Coronary artery (tissue), 2 donors: Measurements from ENCODE around the gene SURF2.

Experiments used
- DNase-seq: peaks from one replicate; pipeline ENCODE4 v3.0.0-alpha.2; 2017; ENCODE audit warnings: low spot score
- H3K27ac ChIP-seq, 2 donors: fragments of 200-600 bp; sonication (generic); one replicate each; pipeline ENCODE4 v1.5.1; 2016 to 2019
- H3K4me3 ChIP-seq: fragments of 200-600 bp; sonication (generic); 2 replicates; pipeline ENCODE4 v1.5.1; 2016; ENCODE audit warnings: mild to moderate bottlenecking, moderate library complexity
- CTCF ChIP-seq: fragments of 200-600 bp; sonication (generic); IDR thresholded peaks from one replicate; pipeline ENCODE4 v1.5.1; 2019; ENCODE audit warnings: antibody characterized with exemption

The SURF2 gene

GRCh38 chr9:133402689-133403088 lies 46.3 kb downstream of the SURF2 start:
- Histone ChIP-seq H3K4me3 (no peak overlapping the region), H3K27ac (no peak overlapping the region)
- no peak for DNase-seq
- no peak for TF ChIP-seq CTCF

GRCh38 chr9:133403766-133404453 lies 47.6 kb downstream of the SURF2 start:
- TF ChIP-seq CTCF = no peak
- no peak for DNase-seq
- no peak overlapping the region for H3K4me3 ChIP-seq
- H3K27ac ChIP-seq = no peak overlapping the region

- H3K27ac ChIP-seq = no peak overlapping the region
- DNase-seq = no peak
- no peak overlapping the region for H3K4me3 ChIP-seq
- TF ChIP-seq CTCF = no peak
These were observed 48.2 kb downstream of the SURF2 start for GRCh38 chr9:133404454-133405002.

GRCh38 chr9:133405508-133406438 lies 49.4 kb downstream of the SURF2 start:
- H3K27ac ChIP-seq = no peak overlapping the region
- DNase-seq = no peak
- no peak overlapping the region for H3K4me3 ChIP-seq
- TF ChIP-seq CTCF = no peak

- TF ChIP-seq CTCF = peak; percentile 79
- no peak overlapping the region for H3K4me3 ChIP-seq
- no peak overlapping the region for H3K27ac ChIP-seq
- peak; percentile 79 for DNase-seq
These were observed 50.3 kb downstream of the SURF2 start for GRCh38 chr9:133406480-133407307.

GRCh38 chr9:133408042-133408441 lies 51.7 kb downstream of the SURF2 start:
- H3K4me3 ChIP-seq = no peak overlapping the region
- no peak overlapping the region for H3K27ac ChIP-seq
- TF ChIP-seq CTCF = no peak
- DNase-seq = no peak
